AG08395 (cell line): ENCODE data around the gene ETFA.
A peak's percentile ranks its signal among the peaks of the same experiment; 100 is the strongest.

ENCODE experiments used
- DNase-seq: peaks from one replicate; pipeline ENCODE4 v3.0.0; 2012; ENCODE audit warnings: mixed read lengths, low spot score

ETFA gene

GRCh38 chr15:76215634-76216033, 95.6 kb downstream of the ETFA start:
- DNase-seq = no peak

GRCh38 chr15:76209942-76210341, 101.3 kb downstream of the ETFA start:
- DNase-seq = no peak

- no peak for DNase-seq
These were observed 101.7 kb downstream of the ETFA start for GRCh38 chr15:76209523-76209922.

GRCh38 chr15:76208786-76209424, 102.4 kb downstream of the ETFA start:
- DNase-seq = no peak

- DNase-seq = no peak
These were observed 103.0 kb downstream of the ETFA start for GRCh38 chr15:76208084-76208785.

- DNase-seq = no peak
These were observed 104.8 kb downstream of the ETFA start for GRCh38 chr15:76206325-76206976.

- DNase-seq = no peak
These were observed 106.3 kb downstream of the ETFA start for GRCh38 chr15:76204916-76205460.

GRCh38 chr15:76204109-76204845, 107.0 kb downstream of the ETFA start:
- no peak for DNase-seq

- DNase-seq = no peak
These were observed 107.7 kb downstream of the ETFA start for GRCh38 chr15:76203346-76204108.

GRCh38 chr15:76201536-76202255, 109.6 kb downstream of the ETFA start:
- no peak for DNase-seq

GRCh38 chr15:76200641-76201105, 110.6 kb downstream of the ETFA start:
- no peak for DNase-seq

GRCh38 chr15:76200083-76200465, 111.2 kb downstream of the ETFA start:
- DNase-seq = no peak

GRCh38 chr15:76199106-76200082, 111.9 kb downstream of the ETFA start:
- DNase-seq = peak; percentile 73

- no peak for DNase-seq
These were observed 112.7 kb downstream of the ETFA start for GRCh38 chr15:76198456-76199105.

GRCh38 chr15:76197703-76198455, 113.4 kb downstream of the ETFA start:
- DNase-seq = no peak

- DNase-seq = peak; percentile 94
These were observed 114.7 kb downstream of the ETFA start for GRCh38 chr15:76196269-76197231.
